Neural progenitor cell (in vitro differentiated cells): ENCODE measurements around the gene CTU1. TPM values are rescaled to one million over a fixed set of nuclear protein-coding genes. Genes with fewer than 3 reads are reported as not detected.

Source experiments
- DNase-seq: peaks from one replicate; pipeline ENCODE4 v3.0.0-alpha.2; 2016; ENCODE audit warnings: low spot score
- H2AFZ ChIP-seq: fragments of 200-600 bp; sonication (generic); replicated peaks from 2 replicates; pipeline ENCODE4 v1.6.1; 2016; ENCODE audit warnings: antibody characterized with exemption
- H3F3A ChIP-seq: fragments of 200-600 bp; sonication (generic); 2 replicates; pipeline ENCODE4 v1.6.1; 2016; ENCODE audit warnings: antibody characterized with exemption, low read depth
- H3K27ac ChIP-seq: fragments of 200-600 bp; sonication (generic); 2 replicates; pipeline ENCODE4 v1.5.1; 2016; ENCODE audit warnings: mild to moderate bottlenecking
- H3K27me3 ChIP-seq: fragments of 200-600 bp; sonication (generic); 2 replicates; pipeline ENCODE4 v1.6.1; 2016; ENCODE audit warnings: mild to moderate bottlenecking, moderate library complexity
- H3K36me3 ChIP-seq: fragments of 200-600 bp; sonication (generic); 2 replicates; pipeline ENCODE4 v1.5.1; 2016
- H3K4me1 ChIP-seq: fragments of 200-600 bp; sonication (generic); 2 replicates; pipeline ENCODE4 v1.6.1; 2016; ENCODE audit warnings: mixed run types
- H3K4me2 ChIP-seq: fragments of 200-600 bp; sonication (generic); 2 replicates; pipeline ENCODE4 v1.6.1; 2016
- H3K4me3 ChIP-seq: fragments of 200-600 bp; sonication (generic); 2 replicates; pipeline ENCODE4 v1.5.1; 2016
- H3K79me2 ChIP-seq: fragments of 200-600 bp; sonication (generic); 2 replicates; pipeline ENCODE4 v1.6.1; 2016; ENCODE audit warnings: low read depth
- H3K9ac ChIP-seq: fragments of 200-600 bp; sonication (generic); 2 replicates; pipeline ENCODE4 v1.6.1; 2016
- H3K9me3 ChIP-seq: fragments of 200-600 bp; sonication (generic); 2 replicates; pipeline ENCODE4 v1.5.1; 2016; ENCODE audit warnings: low read depth
- H4K20me1 ChIP-seq: fragments of 200-600 bp; sonication (generic); 2 replicates; pipeline ENCODE4 v1.6.1; 2016; ENCODE audit warnings: low read depth
- H3K27ac Mint-ChIP-seq: 3 replicates; pipeline ENCODE4 v1.8.0; 2021; ENCODE audit warnings: mixed read lengths
- H3K27me3 Mint-ChIP-seq: 2 replicates; pipeline ENCODE4 v1.8.0; 2022; ENCODE audit warnings: low read depth, mild to moderate bottlenecking, inconsistent platforms, moderate library complexity, mixed read lengths; ENCODE audit not compliant: insufficient read depth
- H3K36me3 Mint-ChIP-seq: 3 replicates; pipeline ENCODE4 v1.8.0; 2021; ENCODE audit warnings: mixed read lengths
- H3K4me1 Mint-ChIP-seq: 3 replicates; pipeline ENCODE4 v1.8.0; 2021; ENCODE audit warnings: mixed read lengths
- H3K4me3 Mint-ChIP-seq: 3 replicates; pipeline ENCODE4 v1.8.0; 2021; ENCODE audit warnings: mild to moderate bottlenecking, moderate library complexity, mixed read lengths
- H3K9me3 Mint-ChIP-seq: 3 replicates; pipeline ENCODE4 v1.8.0; 2020; ENCODE audit warnings: mixed read lengths
- EZH2 ChIP-seq: fragments of 200-600 bp; sonication (generic); IDR thresholded peaks from 2 replicates; pipeline ENCODE4 v1.6.1; 2017; ENCODE audit warnings: antibody characterized with exemption, mild to moderate bottlenecking, moderate library complexity
- EZH2phosphoT487 ChIP-seq: fragments of 200-600 bp; sonication (generic); IDR thresholded peaks from 2 replicates; pipeline ENCODE4 v1.6.1; 2017; ENCODE audit warnings: antibody characterized with exemption
- total RNA-seq: library from RNA; depleted of rRNA; stranded (reverse); fragments of >200 nt; gene quantifications from 2 replicates; pipeline ENCODE4 v1.2.3, GENCODE V29; 2015; ENCODE audit warnings: low replicate concordance
- TF ChIP-seq, protein P1 (sequence below): fragments of 200-600 bp; sonication (generic); IDR thresholded peaks from 2 replicates; pipeline ENCODE4 v1.5.1; 2017; ENCODE audit warnings: antibody characterized with exemption, mild to moderate bottlenecking

CTU1 gene
- total RNA-seq, 1 donor from 2014 or later: 0.24 TPM

DNA sequence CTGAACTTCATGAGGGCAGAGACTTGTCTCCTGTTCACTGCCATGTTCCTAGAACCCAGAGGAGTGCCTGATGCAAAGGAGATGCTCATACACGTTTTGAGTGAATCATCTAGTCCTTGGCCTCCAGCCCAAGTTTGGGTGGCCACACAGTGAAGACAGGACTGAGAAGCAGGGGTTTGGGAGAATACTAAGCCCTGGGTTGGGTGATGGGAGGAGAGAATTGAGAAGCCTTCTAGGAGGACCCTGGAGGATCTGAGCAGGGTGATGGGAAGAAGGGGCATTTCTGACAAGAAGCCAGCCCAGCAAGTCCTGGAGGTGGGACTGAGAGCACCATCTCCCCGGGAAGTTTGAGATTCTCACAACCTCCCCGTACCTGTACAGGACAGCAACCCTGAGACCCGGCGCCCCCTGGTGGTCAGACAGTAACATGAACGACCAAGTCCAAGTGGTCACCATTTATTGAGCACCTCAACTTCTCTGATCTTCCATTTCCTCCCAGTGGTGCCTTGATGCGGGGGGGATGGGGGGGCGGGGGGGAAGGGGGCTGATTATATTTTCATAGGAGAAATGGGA lies 11.0 kb downstream of the CTU1 start:
- H3K9ac ChIP-seq: no peak overlapping the region
- no peaks in the 10 kb centered on the region for H3K27me3 ChIP-seq
- no peaks in the 10 kb centered on the region for H3K9me3 ChIP-seq
- H3F3A ChIP-seq: no peaks in the 10 kb centered on the region
- H3K36me3 Mint-ChIP-seq: no peaks in the 10 kb centered on the region
- H3K27me3 Mint-ChIP-seq: peaks cover 3% of the 10 kb centered on the region
- no peaks in the 10 kb centered on the region for H3K36me3 ChIP-seq
- peak; percentile 70 for DNase-seq
- no peaks in the 10 kb centered on the region for H3K79me2 ChIP-seq
- no peak overlapping the region for H3K4me2 ChIP-seq
- H4K20me1 ChIP-seq: peaks cover 6% of the 10 kb centered on the region
- no peaks in the 10 kb centered on the region for H3K4me1 ChIP-seq
- H3K4me1 Mint-ChIP-seq: peaks cover 2% of the 10 kb centered on the region
- H2AFZ ChIP-seq: no peak overlapping the region
- H3K27ac ChIP-seq: no peak overlapping the region
- no peak overlapping the region for H3K4me3 ChIP-seq
- no peak for TF ChIP-seq EZH2phosphoT487
- TF ChIP-seq, protein P1, sequence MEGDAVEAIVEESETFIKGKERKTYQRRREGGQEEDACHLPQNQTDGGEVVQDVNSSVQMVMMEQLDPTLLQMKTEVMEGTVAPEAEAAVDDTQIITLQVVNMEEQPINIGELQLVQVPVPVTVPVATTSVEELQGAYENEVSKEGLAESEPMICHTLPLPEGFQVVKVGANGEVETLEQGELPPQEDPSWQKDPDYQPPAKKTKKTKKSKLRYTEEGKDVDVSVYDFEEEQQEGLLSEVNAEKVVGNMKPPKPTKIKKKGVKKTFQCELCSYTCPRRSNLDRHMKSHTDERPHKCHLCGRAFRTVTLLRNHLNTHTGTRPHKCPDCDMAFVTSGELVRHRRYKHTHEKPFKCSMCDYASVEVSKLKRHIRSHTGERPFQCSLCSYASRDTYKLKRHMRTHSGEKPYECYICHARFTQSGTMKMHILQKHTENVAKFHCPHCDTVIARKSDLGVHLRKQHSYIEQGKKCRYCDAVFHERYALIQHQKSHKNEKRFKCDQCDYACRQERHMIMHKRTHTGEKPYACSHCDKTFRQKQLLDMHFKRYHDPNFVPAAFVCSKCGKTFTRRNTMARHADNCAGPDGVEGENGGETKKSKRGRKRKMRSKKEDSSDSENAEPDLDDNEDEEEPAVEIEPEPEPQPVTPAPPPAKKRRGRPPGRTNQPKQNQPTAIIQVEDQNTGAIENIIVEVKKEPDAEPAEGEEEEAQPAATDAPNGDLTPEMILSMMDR: peak; percentile 77
- H3K27ac Mint-ChIP-seq: no peak overlapping the region
- no peaks in the 10 kb centered on the region for H3K9me3 Mint-ChIP-seq
- H3K4me3 Mint-ChIP-seq: no peak overlapping the region

- no peak overlapping the region for H3K4me2 ChIP-seq
- Mint-ChIP-seq H3K4me1 (peaks cover 2% of the 10 kb centered on the region), H3K4me3 (no peak overlapping the region), H3K9me3 (no peaks in the 10 kb centered on the region), H3K36me3 (no peaks in the 10 kb centered on the region), H3K27me3 (peaks cover 3% of the 10 kb centered on the region), H3K27ac (no peak overlapping the region)
- H2AFZ ChIP-seq: no peak overlapping the region
- no peaks in the 10 kb centered on the region for H3K4me1 ChIP-seq
- DNase-seq: peak; percentile 15
- H3K36me3 ChIP-seq: no peaks in the 10 kb centered on the region
- no peaks in the 10 kb centered on the region for H3F3A ChIP-seq
- no peaks in the 10 kb centered on the region for H3K27me3 ChIP-seq
- TF ChIP-seq EZH2phosphoT487 (no peak), EZH2 (no peak)
- TF ChIP-seq, protein P1: peak; percentile 36
- no peak overlapping the region for H3K27ac ChIP-seq
- peaks cover 6% of the 10 kb centered on the region for H4K20me1 ChIP-seq
- no peaks in the 10 kb centered on the region for H3K79me2 ChIP-seq
- H3K9ac ChIP-seq: no peak overlapping the region
- no peak overlapping the region for H3K4me3 ChIP-seq
- H3K9me3 ChIP-seq: no peaks in the 10 kb centered on the region
Measured at GRCh38 chr19:51096473-51097165, 11.6 kb downstream of the CTU1 start.

DNA sequence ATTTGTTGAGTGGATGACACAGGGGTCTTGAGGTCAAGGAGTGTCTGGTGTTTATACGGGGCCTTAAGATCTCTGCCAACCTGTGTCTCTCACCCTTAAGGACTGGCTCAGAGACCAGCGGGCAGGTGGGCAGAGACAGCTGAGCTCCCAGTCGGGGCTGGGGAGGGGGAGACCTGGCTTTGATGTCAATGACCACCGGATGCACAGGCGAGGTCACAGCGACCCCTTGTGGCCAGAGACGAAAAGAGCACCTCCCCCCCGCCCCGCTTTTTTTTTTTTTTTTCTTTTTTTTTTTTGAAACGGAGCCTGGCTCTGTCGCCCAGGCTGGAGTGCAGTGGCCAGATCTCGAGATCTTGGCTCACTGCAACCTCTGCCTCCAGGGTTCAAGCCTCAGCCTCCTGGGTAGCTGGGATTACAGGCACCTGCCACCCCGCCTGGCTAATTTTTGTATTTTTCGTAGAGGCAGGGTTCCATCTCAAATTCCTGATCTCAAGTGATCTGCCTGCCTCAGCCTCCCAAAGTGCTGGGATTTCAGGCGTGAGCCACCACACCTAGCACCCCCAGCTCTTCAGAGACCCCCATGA lies 13.4 kb downstream of the CTU1 start:
- H3K4me3 Mint-ChIP-seq: no peak overlapping the region
- H3F3A ChIP-seq: no peaks in the 10 kb centered on the region
- H3K4me3 ChIP-seq: no peak overlapping the region
- no peaks in the 10 kb centered on the region for H3K9me3 ChIP-seq
- no peak overlapping the region for H3K4me2 ChIP-seq
- H3K9me3 Mint-ChIP-seq: no peaks in the 10 kb centered on the region
- no peaks in the 10 kb centered on the region for H3K4me1 ChIP-seq
- H3K27ac Mint-ChIP-seq: no peak overlapping the region
- H3K79me2 ChIP-seq: no peaks in the 10 kb centered on the region
- TF ChIP-seq, protein P1: peak; percentile 80
- no peak for TF ChIP-seq EZH2phosphoT487
- peaks cover 2% of the 10 kb centered on the region for H3K4me1 Mint-ChIP-seq
- H3K9ac ChIP-seq: no peak overlapping the region
- no peak overlapping the region for H2AFZ ChIP-seq
- H3K36me3 Mint-ChIP-seq: no peaks in the 10 kb centered on the region
- H3K27ac ChIP-seq: no peak overlapping the region
- DNase-seq: peak; percentile 84
- peaks cover 6% of the 10 kb centered on the region for H4K20me1 ChIP-seq
- peaks cover 3% of the 10 kb centered on the region for H3K27me3 Mint-ChIP-seq
- no peaks in the 10 kb centered on the region for H3K36me3 ChIP-seq
- H3K27me3 ChIP-seq: no peaks in the 10 kb centered on the region
